GM10266 (cell line): ENCODE data around the gene USH2A.

ENCODE experiments used
- DNase-seq: peaks from one replicate; pipeline ENCODE4 v3.0.0; 2012; ENCODE audit errors: extremely low spot score
- TF ChIP-seq, protein P1 (sequence below): IDR thresholded peaks from 2 replicates; pipeline ENCODE4 v1.5.1; 2012; ENCODE audit warnings: mild to moderate bottlenecking, low read depth; ENCODE audit not compliant: control insufficient read depth, insufficient read depth; ENCODE audit errors: missing control alignments

The USH2A gene

DNA sequence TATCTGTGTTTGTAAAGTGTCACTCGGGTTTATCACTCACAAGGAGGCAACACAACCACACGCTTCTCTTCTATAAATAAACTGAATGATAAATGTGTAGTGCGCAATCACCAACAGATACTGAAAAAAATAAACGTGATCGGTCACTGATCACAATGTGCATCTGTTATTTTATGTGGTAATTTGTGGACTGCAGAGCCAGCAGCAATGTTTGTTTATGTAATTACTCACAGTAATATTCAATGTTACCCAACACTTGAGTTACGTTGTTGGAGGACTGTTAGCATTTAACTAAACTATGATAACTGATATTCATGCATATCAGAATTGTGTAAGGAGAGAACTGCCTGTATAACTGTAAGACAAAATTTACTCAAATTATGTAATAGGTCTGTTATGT is 129.6 kb downstream of the USH2A start:
- TF ChIP-seq, protein P1, sequence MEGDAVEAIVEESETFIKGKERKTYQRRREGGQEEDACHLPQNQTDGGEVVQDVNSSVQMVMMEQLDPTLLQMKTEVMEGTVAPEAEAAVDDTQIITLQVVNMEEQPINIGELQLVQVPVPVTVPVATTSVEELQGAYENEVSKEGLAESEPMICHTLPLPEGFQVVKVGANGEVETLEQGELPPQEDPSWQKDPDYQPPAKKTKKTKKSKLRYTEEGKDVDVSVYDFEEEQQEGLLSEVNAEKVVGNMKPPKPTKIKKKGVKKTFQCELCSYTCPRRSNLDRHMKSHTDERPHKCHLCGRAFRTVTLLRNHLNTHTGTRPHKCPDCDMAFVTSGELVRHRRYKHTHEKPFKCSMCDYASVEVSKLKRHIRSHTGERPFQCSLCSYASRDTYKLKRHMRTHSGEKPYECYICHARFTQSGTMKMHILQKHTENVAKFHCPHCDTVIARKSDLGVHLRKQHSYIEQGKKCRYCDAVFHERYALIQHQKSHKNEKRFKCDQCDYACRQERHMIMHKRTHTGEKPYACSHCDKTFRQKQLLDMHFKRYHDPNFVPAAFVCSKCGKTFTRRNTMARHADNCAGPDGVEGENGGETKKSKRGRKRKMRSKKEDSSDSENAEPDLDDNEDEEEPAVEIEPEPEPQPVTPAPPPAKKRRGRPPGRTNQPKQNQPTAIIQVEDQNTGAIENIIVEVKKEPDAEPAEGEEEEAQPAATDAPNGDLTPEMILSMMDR: no peak
- no peak for DNase-seq

DNA sequence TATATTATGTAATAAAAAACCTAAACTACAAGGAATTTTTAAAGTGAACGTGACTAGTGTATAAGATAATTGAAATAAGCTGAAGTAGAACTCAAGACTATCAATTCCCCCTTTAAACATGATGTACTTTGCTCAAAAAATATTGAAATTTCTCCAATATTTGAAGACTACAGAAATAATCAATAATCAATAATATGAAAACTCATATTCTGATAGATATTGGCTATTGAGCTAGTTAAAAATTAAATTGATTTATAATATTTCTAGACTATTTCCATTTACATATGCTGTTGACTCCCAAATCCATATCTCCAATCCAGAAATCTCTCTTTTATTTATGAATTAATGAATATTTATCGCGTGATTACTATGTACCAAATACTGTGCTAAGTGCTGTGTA is 133.2 kb downstream of the USH2A start:
- TF ChIP-seq, protein P1: no peak
- no peak for DNase-seq

DNA sequence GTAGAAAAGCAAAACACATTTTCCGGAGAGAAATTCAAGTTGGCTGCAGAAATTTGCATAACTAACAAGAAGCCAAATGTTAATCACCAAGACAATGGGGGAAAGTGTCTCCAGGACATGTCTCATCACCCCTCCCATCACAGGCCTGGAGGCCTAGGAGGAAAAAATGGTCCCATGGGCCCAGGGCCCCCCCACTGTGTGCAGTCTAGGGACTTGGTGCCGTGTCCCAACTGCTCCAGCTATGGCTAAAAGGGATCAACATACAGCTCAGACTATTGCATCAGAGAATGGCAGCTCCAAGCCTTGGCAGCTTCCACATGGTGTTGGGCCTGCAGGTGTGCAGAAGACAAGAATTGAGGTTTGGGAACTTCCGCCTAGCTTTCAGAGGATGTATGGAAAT is 138.2 kb downstream of the USH2A start:
- DNase-seq: no peak
- TF ChIP-seq, protein P1: no peak

DNA sequence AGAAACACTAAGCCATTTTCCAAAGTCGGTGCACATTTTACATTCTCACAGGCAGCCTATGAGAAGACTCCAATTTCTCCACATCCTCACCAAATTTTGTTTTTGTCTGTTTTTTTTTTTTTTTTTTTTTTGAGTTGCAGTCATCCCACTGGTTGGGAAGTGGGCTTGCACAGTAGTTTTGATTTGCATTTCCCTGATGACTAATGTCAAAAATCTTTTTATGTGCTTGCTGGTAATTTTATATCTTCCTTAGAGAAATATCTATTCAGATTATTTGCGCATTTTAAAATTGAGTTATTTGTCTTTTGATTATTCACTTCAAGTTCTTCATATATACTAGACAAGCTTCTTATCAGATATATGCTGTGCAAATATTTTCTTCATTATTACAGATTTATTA is 141.5 kb downstream of the USH2A start:
- no peak for DNase-seq
- TF ChIP-seq, protein P1: no peak

DNA sequence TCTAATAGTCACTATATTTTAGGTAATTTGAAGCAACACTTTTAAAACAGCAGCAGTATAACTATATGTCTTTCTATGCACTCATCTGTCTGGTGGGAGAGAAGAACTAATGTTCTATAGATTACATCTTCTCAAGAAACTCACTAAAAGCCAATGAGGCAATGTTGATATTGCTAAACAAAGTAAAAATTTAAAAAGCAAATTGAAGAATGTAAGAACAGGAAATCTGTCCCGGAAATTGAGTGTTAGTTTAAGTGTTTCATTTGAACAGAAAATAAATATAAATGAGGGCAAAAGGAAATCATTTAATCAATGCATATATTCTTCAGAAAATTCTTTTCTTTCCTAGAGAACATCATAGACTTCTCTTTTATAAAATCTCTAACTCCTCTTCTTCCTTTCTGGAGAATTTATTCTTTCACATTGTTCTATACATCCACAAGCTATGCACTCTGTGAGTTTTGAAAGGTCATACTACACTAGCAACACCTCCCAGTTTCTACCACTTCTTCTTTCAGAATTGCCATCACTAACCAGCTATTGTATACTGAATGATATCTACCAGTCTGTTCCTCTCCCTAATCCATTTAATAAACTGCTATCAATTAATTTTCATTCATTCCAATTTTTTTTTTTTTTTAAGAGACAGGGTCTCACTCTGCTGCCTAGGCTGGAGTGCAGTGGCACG is 153.0 kb downstream of the USH2A start:
- no peak for DNase-seq
- TF ChIP-seq, protein P1: no peak

DNA sequence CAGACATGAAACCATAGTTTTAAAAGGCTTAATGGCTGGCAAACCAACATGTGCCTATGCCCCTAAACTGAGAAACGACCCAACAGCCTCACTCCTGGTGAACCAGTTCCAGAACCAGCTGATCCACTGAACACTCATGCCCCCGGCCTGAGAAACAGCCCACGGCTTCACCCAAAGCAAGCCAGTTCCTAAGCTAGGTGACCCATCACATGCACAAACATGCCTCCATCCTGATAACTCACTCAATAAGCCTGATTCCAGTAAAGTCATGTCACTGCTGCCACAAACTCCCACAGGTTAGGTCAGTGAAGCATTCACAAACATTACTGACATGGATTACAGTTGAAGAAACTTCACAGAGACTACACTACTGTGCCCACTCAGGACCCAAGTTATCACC is 161.6 kb downstream of the USH2A start:
- DNase-seq: no peak
- TF ChIP-seq, protein P1: no peak

DNA sequence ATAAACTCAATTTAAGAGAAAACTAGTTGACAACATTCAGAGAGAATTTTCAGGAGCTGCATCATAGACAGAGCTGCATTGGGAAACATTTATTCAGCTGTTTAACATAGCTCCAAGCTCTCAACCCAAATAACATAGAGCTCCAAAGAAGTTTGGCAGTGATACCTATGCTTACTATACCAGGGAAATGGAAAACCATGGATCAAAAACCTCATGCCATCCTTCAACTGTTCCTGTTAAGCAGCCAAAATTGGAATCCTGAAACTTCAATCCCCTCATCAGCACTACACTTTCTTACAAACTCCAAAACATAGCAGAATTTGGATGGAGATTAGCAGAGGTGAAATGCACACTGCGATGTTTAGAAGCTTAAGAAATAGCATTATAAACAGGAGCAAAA is 164.4 kb downstream of the USH2A start:
- no peak for DNase-seq
- TF ChIP-seq, protein P1: no peak
